Femur (tissue), 1 donor: ENCODE results near the gene ASPHD1.
"Not testable (repeated sequence)": the region's sequence is repeated elsewhere in the genome, so short reads cannot be mapped to it uniquely, and the experiment has no call there.

ENCODE experiments used
- DNase-seq: peaks from one replicate; pipeline ENCODE4 v3.0.0-alpha.2; 2017

Gene ASPHD1

GRCh38 chr16:29877266-29877961, 22.9 kb upstream of the ASPHD1 start:
- no peak for DNase-seq

DNA sequence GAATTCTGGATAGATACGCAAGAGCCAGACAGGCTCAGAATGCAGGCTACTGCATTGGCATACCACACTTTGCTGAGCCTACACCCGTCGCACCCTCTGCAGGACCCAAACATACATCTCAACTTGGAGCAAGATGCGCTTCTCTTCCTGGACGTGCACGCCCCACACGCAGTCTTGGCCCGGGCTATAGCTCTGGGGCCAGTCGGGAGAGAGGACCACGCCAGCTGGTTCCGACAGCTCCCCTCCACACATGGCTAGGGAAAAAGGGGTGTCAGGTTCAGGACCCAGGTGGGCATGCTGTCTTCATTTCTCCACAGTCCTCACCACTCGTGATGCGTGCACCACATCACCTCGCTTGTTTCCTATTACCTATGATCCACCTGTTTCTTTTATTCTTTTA, 22.1 kb upstream of the ASPHD1 start:
- no peak for DNase-seq

DNA sequence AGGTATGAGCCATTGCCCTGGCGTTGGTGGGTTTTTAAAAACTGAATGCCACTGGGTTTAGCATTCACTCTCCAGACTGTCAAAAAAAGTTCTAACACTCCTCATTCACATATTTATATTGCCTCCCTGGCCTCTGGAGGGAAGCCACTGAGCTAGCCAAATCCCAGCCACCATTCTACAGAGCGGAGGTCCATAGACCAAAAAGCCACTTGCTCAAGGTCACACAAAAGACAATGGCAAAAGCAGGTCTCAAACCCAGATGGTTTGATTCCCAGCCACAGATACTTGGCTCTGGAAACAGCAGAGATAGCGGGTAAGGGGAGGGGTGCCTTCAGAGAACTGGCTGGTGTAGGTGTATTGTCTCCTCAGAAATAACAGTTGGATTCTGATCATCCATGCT, 19.2 kb upstream of the ASPHD1 start:
- no peak for DNase-seq

- DNase-seq: no peak
These were observed 16.3 kb upstream of the ASPHD1 start for GRCh38 chr16:29883987-29884386.

- not testable (repeated sequence) for DNase-seq
These were observed 10.9 kb upstream of the ASPHD1 start for GRCh38 chr16:29889372-29889771.

- DNase-seq: no peak
These were observed 8.5 kb upstream of the ASPHD1 start for GRCh38 chr16:29891525-29892457.

- no peak for DNase-seq
These were observed 7.9 kb upstream of the ASPHD1 start for GRCh38 chr16:29892458-29892813.

- no peak for DNase-seq
These were observed 6.7 kb upstream of the ASPHD1 start for GRCh38 chr16:29893553-29893952.

GRCh38 chr16:29894352-29894751, 5.9 kb upstream of the ASPHD1 start:
- no peak for DNase-seq

DNA sequence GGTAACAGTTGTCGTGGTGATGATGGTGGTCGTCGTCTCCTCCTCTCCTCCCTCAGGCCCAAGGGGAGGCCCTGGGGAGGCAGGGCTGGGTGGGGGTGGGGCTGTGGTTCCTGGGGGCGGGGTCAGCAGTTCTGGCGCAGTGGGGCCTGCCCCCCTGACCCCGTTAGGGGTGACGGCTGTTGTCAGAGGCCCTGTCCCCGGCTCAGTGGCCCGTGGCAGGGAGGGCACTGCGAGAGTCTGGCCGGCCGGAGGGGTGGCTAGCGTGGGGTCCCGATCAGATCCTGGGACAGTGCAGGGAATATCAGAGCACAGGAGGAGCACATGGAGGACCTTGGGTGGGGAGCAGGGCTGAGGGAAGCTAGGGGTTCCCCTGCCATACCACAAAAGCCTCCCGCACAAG, 3.4 kb upstream of the ASPHD1 start:
- no peak for DNase-seq

DNA sequence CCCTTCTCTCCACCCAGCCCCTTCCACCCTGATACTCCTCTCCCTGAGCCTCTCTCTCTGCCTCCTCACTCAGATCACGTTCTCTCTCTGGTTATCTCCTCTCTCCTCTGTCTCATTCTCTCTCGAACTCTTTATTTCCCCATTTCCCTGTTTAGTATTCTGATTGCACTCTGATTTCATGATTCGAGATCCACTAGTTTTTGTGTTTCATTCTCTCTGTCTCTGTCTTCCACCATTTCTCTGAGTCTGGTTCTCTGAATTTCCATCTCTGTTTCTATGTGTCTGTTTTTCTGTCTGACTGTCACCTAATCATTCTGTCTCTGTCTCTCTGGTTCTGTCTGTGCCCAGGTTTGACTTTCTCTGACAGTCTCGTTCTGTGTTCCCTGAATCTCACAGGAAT, 3.0 kb upstream of the ASPHD1 start:
- no peak for DNase-seq

DNA sequence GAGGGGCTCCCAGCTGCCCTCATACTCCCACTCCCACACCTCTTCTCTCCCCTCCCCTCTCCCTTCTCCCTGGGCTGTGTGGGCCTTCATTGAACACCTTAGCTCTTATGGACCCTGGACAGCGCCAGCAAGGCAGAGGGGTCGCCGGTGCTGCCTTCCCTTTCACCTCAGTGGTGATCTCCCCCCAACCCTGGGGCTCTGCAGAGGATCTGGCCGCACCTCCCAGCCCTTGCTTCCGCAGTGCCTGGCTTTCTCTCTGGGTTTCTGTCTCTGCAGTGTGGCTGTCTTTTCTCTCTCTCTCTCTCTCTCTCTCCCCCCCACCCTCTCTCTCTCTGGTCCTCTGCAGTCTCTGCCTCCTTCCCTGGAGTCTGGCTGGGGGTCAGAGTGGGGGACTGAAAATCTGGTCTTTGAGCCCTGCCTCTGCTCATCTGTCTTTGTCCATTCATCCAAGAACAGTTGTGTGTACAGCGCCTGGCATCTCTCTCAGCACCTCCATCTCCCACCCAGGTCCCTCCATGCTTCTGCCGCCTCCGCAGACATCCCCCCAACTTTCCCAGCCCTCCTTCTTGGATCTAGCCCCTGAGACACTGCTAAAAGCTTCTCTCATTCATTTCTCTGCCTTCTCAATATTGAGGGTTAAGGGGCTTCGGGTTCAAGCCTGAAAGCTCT, 2.0 kb upstream of the ASPHD1 start:
- DNase-seq: no peak

- no peak for DNase-seq
These were observed 1.3 kb upstream of the ASPHD1 start for GRCh38 chr16:29898804-29899515.

DNA sequence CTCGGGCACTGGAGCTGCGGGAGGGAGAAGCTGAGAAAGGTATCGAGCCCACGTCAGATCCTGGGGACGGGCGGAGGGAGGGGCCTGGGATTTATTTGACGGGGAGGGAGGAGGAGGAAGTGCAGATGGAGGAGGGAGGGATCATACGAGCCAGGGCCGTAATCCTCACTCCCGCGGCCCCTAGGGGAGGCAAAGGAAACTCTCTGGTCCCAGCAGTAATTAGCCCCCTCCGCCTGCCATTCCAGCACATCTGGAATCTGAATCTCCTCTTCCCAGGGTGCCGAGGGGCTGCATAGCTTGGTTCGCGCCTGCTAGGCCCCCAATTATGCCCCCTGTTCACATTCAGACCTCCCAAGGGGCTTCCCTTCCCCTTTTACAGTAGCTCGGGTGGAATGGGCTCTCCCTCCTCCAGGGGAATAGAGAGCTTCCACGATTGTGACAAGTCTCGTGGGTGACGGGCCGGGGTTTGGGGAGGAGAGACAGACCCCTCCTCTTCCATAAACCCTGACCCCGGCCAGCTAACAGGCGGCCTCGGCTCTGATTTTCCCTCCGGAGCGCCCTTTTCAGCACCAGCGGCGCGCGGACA, 679 bp upstream of the ASPHD1 start, which contains the start of gene SEZ6L2:
Gene SEZ6L2 (minus strand): TSS at position 35 of the 586 bp plus-strand sequence. CDS start 531 bp downstream, outside the sequence.
- DNase-seq: peak; percentile 47

DNA sequence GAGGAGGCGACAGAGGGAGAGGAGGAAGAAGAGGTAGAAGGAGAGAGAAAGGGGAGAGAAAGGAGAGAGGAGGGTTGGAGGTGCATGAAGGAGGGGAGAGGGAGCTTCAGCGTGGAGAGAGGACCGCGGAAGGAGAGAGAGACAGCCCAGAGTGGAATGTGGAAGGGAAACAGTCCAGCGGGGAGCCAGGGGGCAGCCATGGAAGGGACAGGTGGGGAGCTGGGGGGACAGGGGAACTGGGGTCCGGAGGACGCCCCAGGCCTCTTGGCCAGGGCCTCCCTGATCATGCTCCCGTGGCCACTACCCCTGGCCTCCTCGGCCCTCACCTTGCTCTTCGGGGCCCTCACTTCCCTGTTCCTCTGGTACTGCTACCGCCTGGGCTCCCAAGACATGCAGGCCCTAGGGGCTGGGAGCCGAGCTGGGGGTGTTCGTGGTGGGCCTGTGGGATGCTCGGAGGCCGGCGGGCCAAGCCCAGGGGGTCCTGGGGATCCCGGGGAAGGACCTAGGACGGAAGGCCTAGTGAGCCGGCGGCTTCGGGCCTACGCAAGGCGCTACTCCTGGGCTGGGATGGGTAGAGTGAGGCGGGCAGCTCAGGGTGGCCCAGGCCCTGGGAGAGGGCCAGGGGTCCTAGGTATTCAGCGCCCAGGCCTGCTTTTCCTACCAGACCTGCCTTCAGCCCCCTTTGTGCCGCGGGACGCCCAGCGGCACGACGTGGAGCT, 759 bp downstream of the ASPHD1 start:
- no peak for DNase-seq

DNA sequence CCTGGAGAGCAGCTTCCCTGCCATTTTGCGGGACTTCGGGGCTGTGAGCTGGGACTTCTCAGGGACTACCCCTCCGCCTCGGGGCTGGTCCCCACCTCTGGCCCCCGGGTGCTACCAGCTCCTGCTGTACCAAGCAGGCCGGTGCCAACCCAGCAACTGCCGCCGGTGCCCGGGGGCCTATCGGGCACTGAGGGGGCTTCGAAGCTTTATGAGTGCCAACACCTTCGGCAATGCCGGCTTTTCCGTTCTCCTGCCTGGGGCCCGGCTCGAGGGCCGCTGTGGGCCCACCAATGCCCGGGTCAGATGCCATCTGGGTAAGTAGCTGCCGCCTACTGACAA, 1.3 kb downstream of the ASPHD1 start:
- no peak for DNase-seq

DNA sequence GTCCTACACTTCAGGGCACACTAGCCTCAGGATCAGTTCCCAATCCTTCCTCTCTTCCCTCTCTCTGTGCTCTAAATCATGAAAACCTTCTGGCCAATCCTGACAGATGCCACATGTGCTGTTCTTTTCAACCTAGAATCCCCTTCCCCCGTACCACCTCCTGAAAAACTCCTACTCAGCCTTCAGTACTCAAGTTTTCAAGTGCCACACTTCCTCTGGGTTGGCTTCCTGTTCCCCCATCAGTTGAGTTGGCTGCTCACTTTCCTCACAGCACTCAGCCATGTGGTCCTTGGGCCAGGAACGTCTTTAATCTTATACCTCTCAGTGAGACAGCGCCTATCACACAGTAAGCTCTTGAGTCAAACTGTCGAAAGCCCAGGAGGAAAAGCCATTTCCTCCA, 3.3 kb downstream of the ASPHD1 start:
- DNase-seq: no peak

DNA sequence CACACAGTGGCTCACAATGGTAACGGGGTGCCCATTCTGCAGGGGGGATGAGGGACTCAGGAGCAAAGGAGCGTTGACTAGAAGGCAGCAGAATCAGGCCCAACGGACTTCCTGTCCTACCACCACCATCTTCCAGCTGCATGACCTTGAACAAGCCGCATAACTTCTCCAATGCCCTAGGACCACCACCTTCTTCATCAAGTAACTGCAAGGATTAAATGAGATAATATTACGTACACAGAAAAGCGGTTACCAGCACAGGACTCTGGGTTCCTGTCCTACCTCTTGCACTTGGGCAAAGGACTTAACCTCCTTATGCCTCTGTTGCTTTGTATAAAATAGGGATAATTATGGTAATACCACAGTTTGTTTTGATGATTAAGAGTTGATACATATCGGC, 4.7 kb downstream of the ASPHD1 start:
- DNase-seq: no peak

GRCh38 chr16:29905668-29906067, 5.4 kb downstream of the ASPHD1 start:
- no peak for DNase-seq

DNA sequence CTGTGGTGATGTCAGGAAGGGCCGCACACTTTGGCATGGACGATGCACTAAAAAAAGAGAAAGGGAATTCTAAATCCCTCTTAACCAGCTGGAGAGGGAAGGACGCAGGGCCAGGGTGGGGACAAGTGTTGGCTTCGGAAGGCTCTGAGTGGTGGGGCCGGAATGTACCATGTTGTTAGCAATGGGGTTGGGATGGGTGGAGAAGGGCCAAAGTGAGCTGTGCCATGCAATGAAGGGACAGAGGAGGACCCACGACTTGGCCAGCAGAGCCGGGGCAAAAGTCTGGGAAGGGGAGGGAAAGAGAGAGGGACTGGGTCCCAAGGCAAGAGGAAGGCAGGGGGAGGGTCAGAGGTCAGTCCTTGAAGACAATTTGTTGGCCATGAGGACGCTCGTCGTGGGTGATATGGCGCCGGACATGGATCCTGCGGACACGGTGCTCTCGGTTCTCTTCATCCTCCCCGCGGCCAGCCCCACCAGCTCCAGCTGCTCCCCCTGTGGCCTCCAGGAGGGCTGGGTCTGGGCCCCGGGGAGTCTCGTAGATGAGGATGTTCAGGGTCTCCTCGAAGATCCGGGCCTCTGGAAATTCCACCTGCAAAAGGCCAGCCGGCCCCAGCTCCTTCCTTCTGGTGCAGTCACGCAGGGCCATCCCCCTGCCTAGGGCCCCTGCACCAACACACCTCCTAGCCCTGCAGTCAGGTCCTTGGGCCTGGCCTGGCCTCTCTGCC, 6.4 kb downstream of the ASPHD1 start:
- no peak for DNase-seq

GRCh38 chr16:29907973-29908372, 7.7 kb downstream of the ASPHD1 start:
- no peak for DNase-seq
